HG03108 (cell line): ENCODE results near the gene DAB1.
A peak's percentile ranks its signal among the peaks of the same experiment; 100 is the strongest.

ENCODE experiments used
- ATAC-seq: cut with Tn5 transposase; IDR thresholded peaks from one replicate; pipeline ENCODE4 v1.9.1; 2021; ENCODE audit warnings: moderate library complexity; ENCODE audit not compliant: unreplicated experiment

The DAB1 gene

GRCh38 chr1:57321776-57322175 is 102.1 kb downstream of the DAB1 start:
- no peak for ATAC-seq

DNA sequence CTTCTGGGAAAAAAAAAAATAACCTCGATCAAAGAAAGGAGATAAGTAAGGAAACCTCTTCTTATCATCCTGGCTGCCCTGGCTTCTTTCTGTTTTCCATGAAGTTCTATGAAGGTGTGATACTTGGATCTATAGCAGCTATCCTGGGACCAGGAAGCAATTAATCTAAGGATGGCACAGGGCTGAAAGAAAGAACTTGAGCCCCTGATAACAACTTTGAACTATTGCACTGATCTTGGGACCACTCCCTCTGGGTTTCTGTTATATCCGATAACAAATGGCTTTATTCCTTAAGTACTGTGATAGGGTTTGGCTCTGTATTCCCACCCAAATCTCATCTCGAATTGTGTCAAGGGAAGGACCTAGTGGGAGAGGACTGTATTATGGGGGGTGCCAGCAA is 104.1 kb downstream of the DAB1 start:
- ATAC-seq, result no peak

DNA sequence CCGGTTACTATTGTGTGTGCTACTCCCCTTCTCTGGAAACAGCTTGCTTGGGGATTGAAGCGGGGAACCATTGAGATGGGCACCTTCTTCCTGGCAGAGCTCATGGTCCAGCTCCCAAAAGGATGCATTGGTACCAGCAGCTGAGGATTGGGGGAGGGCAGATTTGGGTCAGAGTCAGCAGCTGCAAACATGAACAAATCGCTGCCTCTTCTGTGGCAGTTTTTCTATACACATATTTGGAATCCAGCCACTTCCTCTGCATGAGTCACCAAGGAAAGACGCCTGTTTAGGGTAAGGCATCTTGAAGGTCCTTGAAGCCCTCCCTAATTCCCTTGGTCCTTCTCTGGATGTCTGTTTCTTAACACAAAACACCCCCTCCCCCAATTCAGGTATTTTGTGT is 104.7 kb downstream of the DAB1 start:
- no peak for ATAC-seq

GRCh38 chr1:57316861-57317260 is 107.0 kb downstream of the DAB1 start:
- no peak for ATAC-seq

GRCh38 chr1:57316291-57316690 is 107.6 kb downstream of the DAB1 start:
- no peak for ATAC-seq

- no peak for ATAC-seq
Observed at GRCh38 chr1:57312869-57313268, 111.0 kb downstream of the DAB1 start.

DNA sequence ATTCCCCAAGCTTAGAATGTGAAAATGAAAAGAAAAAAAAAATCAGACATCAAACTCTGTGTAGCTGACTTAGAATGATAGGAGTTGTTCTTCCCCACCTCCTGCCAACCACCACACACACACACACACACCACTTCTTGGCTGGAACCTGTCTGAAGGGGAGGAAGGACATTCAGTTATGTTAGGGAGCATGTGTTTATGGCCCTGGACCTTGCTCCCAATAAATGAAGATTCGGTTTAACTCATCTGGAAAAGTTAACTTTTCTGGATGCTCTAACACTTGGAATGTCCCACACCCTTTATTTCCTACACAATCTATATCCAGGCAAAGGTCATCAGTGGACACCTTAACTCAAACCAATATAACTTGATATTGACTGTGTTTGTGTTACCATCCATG is 112.4 kb downstream of the DAB1 start:
- ATAC-seq, result no peak

DNA sequence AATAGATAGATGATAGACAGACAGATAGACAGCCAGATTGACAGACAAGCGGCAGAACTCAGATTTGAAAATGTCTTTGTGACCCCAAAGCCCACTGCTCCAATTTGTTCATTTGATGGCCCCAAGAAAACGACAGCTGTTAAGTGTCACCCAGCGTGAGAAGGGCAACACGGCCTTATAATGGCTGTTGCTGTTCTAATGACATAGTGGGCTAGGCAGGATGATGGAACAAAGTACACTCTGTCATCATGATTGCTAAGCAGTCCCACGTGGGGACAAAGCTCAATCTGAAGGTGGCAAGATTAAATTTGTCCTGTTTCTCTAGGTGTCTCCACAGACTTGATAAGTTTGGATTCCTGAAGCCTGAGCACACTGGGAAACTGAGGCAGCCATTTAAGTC is 112.9 kb downstream of the DAB1 start:
- ATAC-seq, result no peak

DNA sequence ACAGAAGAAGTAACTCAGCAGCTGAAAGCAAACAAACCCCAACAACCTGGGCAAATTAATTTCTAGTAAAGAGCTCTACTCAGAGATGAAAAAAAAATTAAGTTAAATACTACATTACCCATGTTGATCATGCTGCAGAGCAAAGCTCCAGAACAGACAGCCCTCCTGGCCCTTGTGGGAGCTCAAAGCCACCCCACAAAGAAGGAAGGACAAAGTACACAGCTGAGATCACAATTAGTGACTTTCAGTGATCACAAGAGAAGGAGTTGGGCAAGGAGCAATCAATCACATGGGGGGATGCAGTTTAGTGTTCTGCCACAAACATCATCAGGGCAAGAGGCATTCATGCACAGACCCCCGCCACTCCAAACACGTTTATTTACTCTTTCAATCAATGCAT is 114.2 kb downstream of the DAB1 start:
- ATAC-seq, result no peak

DNA sequence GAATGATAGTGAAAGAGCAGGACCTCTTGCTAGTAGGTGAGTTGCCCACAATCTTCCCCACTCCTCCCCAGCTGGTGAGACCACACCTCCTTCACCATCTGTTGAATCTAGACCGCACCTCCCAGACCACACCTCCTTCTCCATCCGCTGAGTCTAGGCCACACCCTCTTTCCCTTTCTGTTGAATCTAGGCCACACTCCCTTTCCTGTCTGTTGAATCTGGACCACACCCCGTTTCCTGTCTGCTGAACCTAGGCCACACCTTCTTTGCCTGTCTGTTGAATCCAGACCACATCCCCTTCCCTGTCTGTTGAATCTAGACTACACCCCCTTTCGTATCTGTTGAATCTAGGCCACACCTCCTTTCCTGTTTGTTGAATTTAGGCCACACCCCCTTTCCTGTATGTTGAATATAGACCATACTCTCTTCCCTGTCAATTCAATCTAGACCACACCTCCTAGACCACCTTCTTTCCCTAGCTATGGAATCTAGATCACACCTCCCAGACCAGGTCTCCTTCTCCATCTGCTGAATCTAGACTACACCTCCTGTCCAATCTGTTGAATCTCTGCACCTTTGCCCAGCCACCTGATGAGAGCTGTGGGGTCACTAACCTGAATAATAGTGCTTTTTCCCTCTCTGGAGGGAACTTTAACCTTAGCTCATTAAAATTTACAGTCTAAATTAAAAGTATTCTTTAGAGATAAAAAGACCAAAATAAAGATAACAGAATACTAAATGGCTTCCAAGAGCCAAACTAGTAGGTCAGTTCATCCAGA is 116.3 kb downstream of the DAB1 start:
- ATAC-seq, result peak; percentile 91

- ATAC-seq, result no peak
Observed at GRCh38 chr1:57304591-57304990, 119.3 kb downstream of the DAB1 start.

DNA sequence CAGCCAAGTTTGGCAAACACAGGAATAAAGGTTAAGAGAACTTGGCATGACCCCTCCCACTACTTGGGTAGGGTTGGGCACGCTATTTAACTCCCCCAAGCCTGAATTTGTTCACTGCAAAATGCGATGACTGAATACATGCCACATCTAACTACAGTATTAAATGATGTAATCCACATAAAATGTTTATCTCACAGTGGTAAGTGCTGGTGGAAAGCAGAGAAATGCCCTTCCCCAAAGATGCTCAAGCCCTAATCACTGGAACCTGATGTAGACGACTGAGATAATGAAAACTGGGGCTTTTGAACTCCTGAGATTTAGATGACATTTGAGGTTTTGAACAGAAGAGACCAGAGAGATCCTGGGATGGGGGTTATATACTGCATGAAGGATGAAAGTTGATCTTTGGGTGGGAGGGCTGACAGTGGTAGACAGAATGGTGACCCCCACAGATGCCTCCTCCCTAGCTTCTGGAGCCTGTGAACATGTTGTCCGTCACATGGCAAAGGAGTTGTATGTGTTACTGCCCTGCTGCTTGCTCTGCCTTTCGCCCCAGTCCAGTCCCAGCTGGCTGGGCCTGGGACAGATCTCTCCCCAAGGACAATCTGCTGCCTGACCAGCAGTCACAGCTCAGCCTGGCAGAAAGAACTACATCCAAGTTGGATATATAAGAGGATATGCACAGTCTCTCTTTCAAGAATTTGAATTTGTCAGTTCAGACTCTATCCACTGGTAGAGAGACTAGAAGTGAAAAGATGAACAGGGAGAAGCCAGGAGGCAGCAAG is 120.9 kb downstream of the DAB1 start:
- no peak for ATAC-seq

DNA sequence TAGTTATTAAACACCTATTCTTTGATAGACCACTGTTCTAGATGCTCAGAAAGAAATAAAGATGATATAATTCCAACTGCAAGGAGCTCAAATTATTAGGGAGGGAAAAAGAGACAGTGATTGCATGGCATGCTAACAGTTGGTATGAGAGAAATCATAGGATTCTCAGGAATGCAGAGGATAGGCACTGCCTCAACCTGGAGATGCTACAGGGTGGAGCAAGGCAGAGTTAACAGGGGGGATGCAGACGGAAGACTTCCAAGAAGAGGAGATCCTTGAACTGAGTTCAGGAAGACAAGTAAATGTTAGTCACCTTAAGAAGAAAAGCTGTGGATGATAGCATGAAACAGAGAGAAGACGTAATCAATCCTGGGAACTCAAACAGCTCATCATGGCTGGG is 123.7 kb downstream of the DAB1 start:
- ATAC-seq, result no peak

GRCh38 chr1:57296726-57297250 is 127.1 kb downstream of the DAB1 start:
- no peak for ATAC-seq

GRCh38 chr1:57295326-57295725 is 128.5 kb downstream of the DAB1 start:
- ATAC-seq, result no peak

DNA sequence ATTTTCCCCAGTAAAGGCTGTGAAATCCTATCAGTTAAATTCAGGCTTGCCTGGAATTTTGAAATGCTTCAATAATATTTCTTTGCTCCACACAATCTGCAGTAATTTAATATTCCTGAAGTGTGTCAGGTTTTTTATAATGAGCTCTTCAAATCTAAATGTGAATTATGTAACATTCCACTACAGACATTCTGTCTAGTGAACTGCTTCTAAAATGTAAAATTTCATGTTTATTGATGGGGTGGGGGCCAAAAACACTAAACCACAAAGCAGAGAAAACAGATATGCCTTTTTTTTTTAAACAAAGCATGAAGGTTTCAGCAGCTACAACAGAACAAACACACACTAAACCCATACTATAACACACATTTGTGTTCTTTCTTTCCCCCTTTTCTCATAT is 129.7 kb downstream of the DAB1 start:
- ATAC-seq, result no peak

DNA sequence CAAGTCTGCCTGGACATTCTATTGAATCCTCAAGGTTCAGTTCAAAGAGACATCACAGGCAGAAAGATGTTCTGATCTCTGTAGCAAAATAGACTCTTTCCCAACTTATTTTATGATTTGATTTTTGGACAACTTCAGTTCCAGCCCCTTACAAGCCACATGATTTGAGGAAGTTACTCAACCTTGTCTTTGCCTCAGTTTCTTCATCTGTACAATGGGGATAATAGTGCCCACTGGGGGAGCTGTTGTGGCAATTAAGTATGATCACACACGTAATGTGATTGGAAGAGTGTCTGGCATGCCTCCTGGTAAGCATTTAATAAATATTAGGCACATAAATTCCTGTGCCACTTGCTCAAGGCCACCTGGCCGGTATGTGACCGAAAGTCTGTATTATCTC is 130.6 kb downstream of the DAB1 start:
- no peak for ATAC-seq

- no peak for ATAC-seq
Observed at GRCh38 chr1:57289781-57290180, 134.1 kb downstream of the DAB1 start.

GRCh38 chr1:57285992-57286391 is 137.9 kb downstream of the DAB1 start:
- no peak for ATAC-seq

DNA sequence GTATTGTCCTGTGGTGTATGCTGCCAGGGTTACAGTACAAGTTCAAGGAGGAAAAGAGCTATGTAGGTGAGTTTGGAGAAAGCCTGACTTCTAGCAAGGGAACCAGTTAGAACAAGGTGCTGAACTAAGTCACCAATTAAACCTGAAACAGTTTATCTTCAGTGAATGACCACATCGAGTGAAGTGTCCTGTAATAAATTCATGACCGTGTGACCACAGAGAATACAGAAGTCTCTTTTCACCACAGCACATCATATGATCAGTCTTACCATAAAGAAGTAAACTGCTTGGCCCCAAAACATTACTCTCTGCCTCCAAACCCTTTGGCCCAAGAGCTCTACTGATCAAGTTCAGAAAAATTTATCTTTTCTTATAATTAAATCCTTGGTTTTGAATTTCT is 141.4 kb downstream of the DAB1 start:
- no peak for ATAC-seq

DNA sequence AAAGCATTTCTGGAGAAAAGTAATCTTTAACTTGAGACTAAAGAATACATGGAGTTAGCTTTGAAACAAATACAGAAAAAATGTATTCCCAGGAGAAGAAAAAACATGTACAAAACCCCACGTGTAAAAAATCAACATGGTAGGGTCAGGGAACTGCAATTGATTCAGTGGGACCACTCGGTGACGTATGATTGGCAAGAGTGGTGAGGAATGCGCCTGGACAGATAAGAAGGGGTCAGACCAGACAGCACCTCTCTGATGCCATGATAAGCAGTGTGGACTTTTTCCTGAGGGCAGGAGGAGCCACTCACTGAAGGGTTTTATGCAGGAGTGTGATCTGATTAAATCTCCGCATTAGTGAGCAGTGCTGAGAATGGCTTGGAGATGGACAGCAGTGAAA is 142.5 kb downstream of the DAB1 start:
- no peak for ATAC-seq
